ENCODE results near the gene RIPPLY2.
"Not testable (repeated sequence)": the region's sequence is repeated elsewhere in the genome, so short reads cannot be mapped to it uniquely, and the experiment has no call there.

The RIPPLY2 gene

DNA sequence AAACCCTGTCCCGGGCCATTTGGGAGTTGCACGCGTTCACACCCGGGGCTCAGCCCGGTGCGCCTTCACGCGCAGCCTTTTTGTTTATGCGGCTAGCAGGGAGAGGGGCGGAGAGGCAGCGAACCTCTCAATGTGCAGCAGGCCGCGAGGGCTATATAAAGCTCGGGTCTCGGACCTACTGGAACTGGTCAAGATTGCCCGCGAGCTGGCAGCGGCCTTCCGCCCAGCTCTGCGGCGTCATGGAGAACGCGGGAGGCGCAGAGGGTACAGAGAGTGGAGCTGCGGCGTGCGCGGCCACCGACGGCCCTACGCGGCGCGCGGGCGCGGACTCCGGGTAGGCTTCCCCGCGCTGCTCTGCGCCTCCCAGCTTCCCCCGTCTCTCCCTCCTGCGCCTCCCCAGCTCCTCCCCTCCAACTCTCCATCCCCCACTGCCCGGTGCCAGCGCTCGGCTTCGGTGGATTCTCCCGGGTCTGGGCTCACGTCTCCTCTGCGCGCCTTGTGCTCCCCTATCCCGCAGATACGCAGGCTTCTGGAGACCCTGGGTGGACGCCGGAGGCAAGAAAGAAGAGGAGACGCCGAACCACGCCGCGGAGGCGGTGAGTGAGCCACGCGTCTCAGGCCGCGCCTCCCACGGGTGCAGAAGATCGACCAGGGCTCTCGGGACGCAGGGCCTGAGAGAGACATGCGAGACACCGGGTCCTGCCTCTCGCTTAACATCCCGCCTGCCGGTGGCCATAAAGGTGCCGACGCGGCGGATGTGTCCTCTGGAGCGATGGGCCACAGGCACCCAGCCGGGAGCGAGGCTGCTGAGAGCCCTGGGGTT, at the start of gene RIPPLY2:
RIPPLY2 (plus strand) TSS at position 183 of the 823 bp plus-strand sequence; CDS start at position 240, 57 bp downstream.
- Mint-ChIP-seq H3K4me3 (peak within 1 kb of the TSS; percentile 75), H3K4me1 (ENCODE audit: low read depth) (peaks cover 15% of the 10 kb centered on the region), H3K9me3 (no peaks in the 10 kb centered on the region), H3K27me3 (peaks cover 68% of the 10 kb centered on the region), H3K27ac (no peak within 1 kb of the TSS), H3K36me3 (ENCODE audit: low read depth) (no peaks in the 10 kb centered on the region)
- peak; percentile 41 for DNase-seq

DNA sequence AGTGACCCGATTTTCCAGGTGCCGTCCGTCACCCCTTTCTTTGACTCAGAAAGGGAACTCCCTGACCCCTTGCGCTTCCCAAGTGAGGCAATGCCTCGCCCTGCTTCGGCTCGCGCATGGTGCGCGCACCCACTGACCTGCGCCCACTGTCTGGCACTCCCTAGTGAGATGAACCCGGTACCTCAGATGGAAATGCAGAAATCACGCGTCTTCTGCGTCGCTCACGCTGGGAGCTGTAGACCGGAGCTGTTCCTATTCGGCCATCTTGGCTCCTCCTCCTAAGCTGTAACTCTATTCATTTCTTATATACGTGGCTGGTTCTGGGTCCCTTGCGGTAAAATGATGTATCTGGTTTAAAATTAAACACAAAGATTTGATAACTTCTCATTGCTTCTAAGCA, 49.7 kb upstream of the RIPPLY2 start:
- not testable (repeated sequence) for H3K36me3 Mint-ChIP-seq (ENCODE audit: low read depth); H3K4me3 Mint-ChIP-seq; H3K27ac Mint-ChIP-seq; H3K4me1 Mint-ChIP-seq (ENCODE audit: low read depth); H3K9me3 Mint-ChIP-seq; DNase-seq
- peaks cover 13% of the 10 kb centered on the region for H3K27me3 Mint-ChIP-seq

DNA sequence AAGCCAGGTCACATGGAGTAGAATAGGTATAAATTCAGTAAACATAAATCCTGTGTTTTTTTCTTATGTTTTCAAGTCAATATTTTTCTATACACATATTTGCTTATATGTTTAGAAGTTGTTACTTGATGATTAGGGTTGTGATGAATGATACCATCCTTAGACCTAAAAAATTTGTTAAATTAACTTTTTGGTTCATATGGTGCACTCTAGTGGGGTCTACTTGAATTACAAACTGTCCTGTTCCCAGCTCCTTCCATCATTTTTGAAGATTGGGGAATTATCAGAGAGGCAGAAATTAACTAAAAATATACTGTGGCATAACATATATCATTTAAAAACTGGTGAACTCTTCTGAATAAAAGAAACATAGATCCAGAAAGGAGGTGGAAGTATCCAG, 48.3 kb upstream of the RIPPLY2 start:
- no peak overlapping the region for H3K27ac Mint-ChIP-seq
- no peak overlapping the region for H3K4me3 Mint-ChIP-seq
- no peaks in the 10 kb centered on the region for H3K36me3 Mint-ChIP-seq (ENCODE audit: low read depth)
- DNase-seq, result no peak
- no peaks in the 10 kb centered on the region for H3K4me1 Mint-ChIP-seq (ENCODE audit: low read depth)
- peaks cover 7% of the 10 kb centered on the region for H3K9me3 Mint-ChIP-seq
- H3K27me3 Mint-ChIP-seq, result peaks cover 13% of the 10 kb centered on the region

- H3K4me3 Mint-ChIP-seq, result no peak overlapping the region
- no peaks in the 10 kb centered on the region for H3K4me1 Mint-ChIP-seq (ENCODE audit: low read depth)
- DNase-seq, result no peak
- H3K27me3 Mint-ChIP-seq, result peaks cover 13% of the 10 kb centered on the region
- H3K9me3 Mint-ChIP-seq, result peaks cover 7% of the 10 kb centered on the region
- no peak overlapping the region for H3K27ac Mint-ChIP-seq
- no peaks in the 10 kb centered on the region for H3K36me3 Mint-ChIP-seq (ENCODE audit: low read depth)
These were observed 45.2 kb upstream of the RIPPLY2 start for GRCh38 chr6:83808005-83808404.

- Mint-ChIP-seq H3K4me3 (no peak overlapping the region), H3K27ac (no peak overlapping the region), H3K36me3 (ENCODE audit: low read depth) (no peaks in the 10 kb centered on the region), H3K27me3 (peaks cover 13% of the 10 kb centered on the region), H3K4me1 (ENCODE audit: low read depth) (no peaks in the 10 kb centered on the region), H3K9me3 (peaks cover 3% of the 10 kb centered on the region)
- no peak for DNase-seq
These were observed 44.2 kb upstream of the RIPPLY2 start for GRCh38 chr6:83808926-83809325.

DNA sequence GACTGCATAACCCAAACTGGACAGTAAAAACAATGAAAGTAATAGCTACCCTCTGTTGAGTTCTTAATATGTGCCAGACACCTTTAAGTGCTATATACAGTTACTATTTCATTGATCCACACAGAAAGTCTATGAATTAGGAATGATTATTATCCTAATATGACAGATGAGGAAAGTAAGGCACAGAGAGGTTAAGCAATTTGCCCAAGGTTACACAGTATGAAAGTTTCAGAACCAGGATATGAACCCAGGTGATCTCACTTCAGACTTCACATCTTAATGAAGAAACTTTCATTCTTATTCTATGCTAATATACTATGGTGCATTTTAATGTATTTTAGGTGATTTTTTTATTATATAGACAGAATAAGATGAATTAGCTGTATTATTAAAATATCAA, 40.6 kb upstream of the RIPPLY2 start:
- Mint-ChIP-seq H3K27me3 (peaks cover 5% of the 10 kb centered on the region), H3K36me3 (ENCODE audit: low read depth) (no peaks in the 10 kb centered on the region), H3K27ac (no peak overlapping the region), H3K4me1 (ENCODE audit: low read depth) (no peaks in the 10 kb centered on the region), H3K4me3 (no peak overlapping the region), H3K9me3 (no peaks in the 10 kb centered on the region)
- no peak for DNase-seq

DNA sequence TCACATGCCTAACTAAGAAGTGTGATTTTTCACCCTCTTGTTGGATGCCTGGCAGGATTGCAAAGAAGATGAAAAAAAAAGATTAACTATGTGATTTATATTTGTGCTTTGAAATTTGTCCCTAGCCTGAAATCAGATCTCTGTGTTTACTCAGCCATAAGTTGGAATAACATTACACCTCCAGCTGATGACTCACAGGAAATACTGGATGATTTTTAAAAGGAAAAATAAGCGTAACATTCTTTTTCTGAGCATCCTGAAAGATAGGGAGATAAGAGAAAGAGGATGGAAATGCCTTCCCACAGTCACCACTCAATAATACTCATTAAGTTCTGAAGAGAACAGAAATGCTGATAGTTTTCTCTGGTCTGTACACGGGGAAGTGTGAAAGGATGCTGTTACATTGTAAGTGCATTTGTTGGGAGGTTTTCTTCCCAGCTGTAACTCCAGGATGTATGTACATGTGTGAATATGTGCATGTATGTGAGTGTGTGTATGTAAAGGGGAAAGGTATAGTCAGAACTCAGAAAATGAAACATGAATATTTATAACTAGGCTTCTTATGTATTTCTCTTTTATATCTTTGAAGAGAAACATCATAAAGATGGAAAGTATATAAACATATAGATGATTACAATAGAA, 37.4 kb upstream of the RIPPLY2 start:
- DNase-seq, result no peak
- Mint-ChIP-seq H3K9me3 (no peaks in the 10 kb centered on the region), H3K4me1 (ENCODE audit: low read depth) (no peaks in the 10 kb centered on the region), H3K36me3 (ENCODE audit: low read depth) (no peaks in the 10 kb centered on the region), H3K4me3 (no peak overlapping the region), H3K27me3 (peaks cover 8% of the 10 kb centered on the region), H3K27ac (no peak overlapping the region)

DNA sequence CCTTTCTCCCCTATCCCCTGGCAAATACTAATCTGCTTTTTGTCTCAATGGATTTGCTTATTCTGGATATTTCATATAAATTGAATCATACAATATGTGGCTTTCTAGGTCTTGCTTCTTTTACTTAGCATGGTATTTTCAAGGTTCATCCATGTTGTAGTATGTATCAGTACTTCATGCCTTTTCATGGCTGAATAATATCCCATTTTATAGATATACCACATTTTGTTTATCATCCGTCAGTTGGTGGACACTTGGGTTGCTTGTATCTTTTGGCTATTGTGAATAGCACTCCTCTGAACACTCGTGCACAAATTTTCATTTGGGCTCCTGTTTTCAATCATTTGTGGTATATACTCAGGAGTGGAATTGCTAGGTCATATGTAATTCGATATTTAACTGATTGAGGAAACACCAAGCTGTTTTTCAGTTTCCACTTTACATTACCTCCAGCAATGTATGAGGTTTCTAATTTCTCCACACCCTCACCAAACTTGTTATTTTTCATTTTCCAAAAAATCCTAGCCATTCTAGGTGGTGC, 30.5 kb upstream of the RIPPLY2 start:
- no peak for DNase-seq
- Mint-ChIP-seq H3K9me3 (no peaks in the 10 kb centered on the region), H3K27me3 (peaks cover 21% of the 10 kb centered on the region), H3K27ac (no peak overlapping the region), H3K36me3 (ENCODE audit: low read depth) (no peaks in the 10 kb centered on the region), H3K4me3 (no peak overlapping the region), H3K4me1 (ENCODE audit: low read depth) (no peaks in the 10 kb centered on the region)

GRCh38 chr6:83824388-83824801, 28.8 kb upstream of the RIPPLY2 start:
- Mint-ChIP-seq H3K36me3 (ENCODE audit: low read depth) (no peaks in the 10 kb centered on the region), H3K4me3 (no peak overlapping the region)

GRCh38 chr6:83824831-83825230, 28.3 kb upstream of the RIPPLY2 start:
- peaks cover 22% of the 10 kb centered on the region for H3K27me3 Mint-ChIP-seq
- no peaks in the 10 kb centered on the region for H3K36me3 Mint-ChIP-seq (ENCODE audit: low read depth)
- no peaks in the 10 kb centered on the region for H3K4me1 Mint-ChIP-seq (ENCODE audit: low read depth)

More at GRCh38 chr6:83824388-83824801, 28.8 kb upstream of the RIPPLY2 start:
- H3K27me3 Mint-ChIP-seq, result peaks cover 18% of the 10 kb centered on the region
- H3K27ac Mint-ChIP-seq, result no peak overlapping the region
- H3K4me1 Mint-ChIP-seq (ENCODE audit: low read depth), result no peaks in the 10 kb centered on the region
- no peak for DNase-seq
- H3K9me3 Mint-ChIP-seq, result no peaks in the 10 kb centered on the region

GRCh38 chr6:83827050-83827449, 26.1 kb upstream of the RIPPLY2 start:
- Mint-ChIP-seq H3K27me3 (peaks cover 23% of the 10 kb centered on the region), H3K36me3 (ENCODE audit: low read depth) (no peaks in the 10 kb centered on the region), H3K9me3 (no peaks in the 10 kb centered on the region), H3K4me1 (ENCODE audit: low read depth) (no peaks in the 10 kb centered on the region), H3K4me3 (no peak overlapping the region), H3K27ac (no peak overlapping the region)
- DNase-seq, result no peak

More at GRCh38 chr6:83824831-83825230, 28.3 kb upstream of the RIPPLY2 start:
- no peak for DNase-seq
- no peak overlapping the region for H3K4me3 Mint-ChIP-seq
- no peaks in the 10 kb centered on the region for H3K9me3 Mint-ChIP-seq
- no peak overlapping the region for H3K27ac Mint-ChIP-seq

DNA sequence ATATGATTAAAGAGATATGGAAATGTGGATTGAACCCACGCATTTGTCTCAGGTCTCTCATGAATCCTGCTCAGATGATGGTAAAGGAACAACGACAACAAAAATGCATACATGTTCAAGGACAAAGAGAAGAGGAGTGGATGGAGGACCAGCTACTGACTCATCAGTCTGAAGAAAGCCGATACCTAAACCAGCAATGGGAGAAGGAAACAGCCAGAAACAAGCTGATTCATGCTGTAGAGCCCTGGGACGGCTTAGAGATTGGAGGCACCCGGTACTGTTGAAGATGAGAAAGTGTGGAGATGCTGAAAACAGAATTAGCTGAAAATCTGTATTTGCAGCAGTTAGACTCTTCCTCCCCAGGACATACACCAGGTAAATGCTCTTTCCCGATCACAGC, 14.4 kb upstream of the RIPPLY2 start:
- Mint-ChIP-seq H3K27ac (no peak overlapping the region), H3K4me1 (ENCODE audit: low read depth) (no peaks in the 10 kb centered on the region), H3K36me3 (ENCODE audit: low read depth) (no peaks in the 10 kb centered on the region), H3K4me3 (no peak overlapping the region), H3K9me3 (peaks cover 9% of the 10 kb centered on the region), H3K27me3 (peaks cover 41% of the 10 kb centered on the region)
- DNase-seq, result no peak

GRCh38 chr6:83844170-83844569, 9.0 kb upstream of the RIPPLY2 start:
- no peaks in the 10 kb centered on the region for H3K4me1 Mint-ChIP-seq (ENCODE audit: low read depth)
- no peak for DNase-seq
- no peaks in the 10 kb centered on the region for H3K36me3 Mint-ChIP-seq (ENCODE audit: low read depth)
- H3K27me3 Mint-ChIP-seq, result peaks cover 23% of the 10 kb centered on the region
- H3K27ac Mint-ChIP-seq, result no peak overlapping the region
- H3K4me3 Mint-ChIP-seq, result no peak overlapping the region
- H3K9me3 Mint-ChIP-seq, result peaks cover 5% of the 10 kb centered on the region

DNA sequence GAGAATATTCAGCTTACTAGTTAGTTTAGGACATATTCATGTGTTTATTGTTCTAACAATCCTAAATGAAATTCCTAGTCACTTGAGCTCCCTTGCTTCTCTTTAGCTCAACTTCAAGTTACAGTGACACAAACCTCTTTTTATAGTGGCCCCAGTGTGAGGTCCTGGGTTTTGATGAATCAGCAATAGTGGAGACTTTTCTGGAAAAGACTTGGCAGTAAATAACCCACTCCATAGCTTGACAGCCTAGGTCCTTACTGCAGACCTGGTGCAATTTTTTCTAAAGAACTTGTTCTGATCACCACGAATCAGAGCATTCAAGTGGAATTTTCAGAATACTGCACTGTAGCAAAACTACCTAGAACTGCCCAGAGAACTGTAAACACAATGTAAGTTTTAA, 6.9 kb upstream of the RIPPLY2 start:
- H3K36me3 Mint-ChIP-seq (ENCODE audit: low read depth), result no peaks in the 10 kb centered on the region
- H3K4me3 Mint-ChIP-seq, result no peak overlapping the region
- H3K27me3 Mint-ChIP-seq, result peaks cover 39% of the 10 kb centered on the region
- H3K4me1 Mint-ChIP-seq (ENCODE audit: low read depth), result no peaks in the 10 kb centered on the region
- no peak overlapping the region for H3K27ac Mint-ChIP-seq
- no peaks in the 10 kb centered on the region for H3K9me3 Mint-ChIP-seq
- no peak for DNase-seq

- DNase-seq, result no peak
- Mint-ChIP-seq H3K4me1 (ENCODE audit: low read depth) (no peaks in the 10 kb centered on the region), H3K9me3 (no peaks in the 10 kb centered on the region), H3K36me3 (ENCODE audit: low read depth) (no peaks in the 10 kb centered on the region), H3K27me3 (peaks cover 42% of the 10 kb centered on the region), H3K27ac (no peak overlapping the region), H3K4me3 (no peak overlapping the region)
These were observed 6.0 kb upstream of the RIPPLY2 start for GRCh38 chr6:83847179-83847578.
